H1 (cell line): Measurements from ENCODE around the gene CSF2.

Experiments used
- CBX5 ChIP-seq: fragments of 300-800, 300-1000 bp; sonication (generic); IDR thresholded peaks from 2 replicates; pipeline ENCODE4 v1.7.1; 2016; ENCODE audit warnings: antibody characterized with exemption, low read length, low read depth
- EP300 ChIP-seq, 2 experiments: IDR thresholded peaks; 1 replicate in 1 of 2; 2 replicates in 1 of 2; pipeline ENCODE4 v1.6.1; 2011 to 2012; ENCODE audit warnings: low read depth in 2 of 2, low read length in 2 of 2, mild to moderate bottlenecking in 2 of 2, borderline replicate concordance in 1 of 2, inconsistent platforms in 1 of 2, moderate library complexity in 1 of 2
- EZH2 ChIP-seq: fragments of 200-600 bp; sonication (generic); IDR thresholded peaks from 2 replicates; pipeline ENCODE4 v1.7.1; 2012; ENCODE audit warnings: low read depth, mild to moderate bottlenecking, moderate library complexity, low read length, inconsistent platforms; ENCODE audit not compliant: severe bottlenecking
- GABPA ChIP-seq: IDR thresholded peaks from 2 replicates; pipeline ENCODE4 v1.6.1; 2011; ENCODE audit warnings: mild to moderate bottlenecking, low read length, moderate library complexity, borderline replicate concordance; ENCODE audit not compliant: insufficient read depth
- HDAC2 ChIP-seq, 2 experiments: fragments of 300-600 bp in 1 of 2; sonication (generic) in 1 of 2; IDR thresholded peaks; 2 replicates each; pipeline ENCODE4 v1.6.1; 2011 to 2012; ENCODE audit warnings: low read depth in 2 of 2, low read length in 2 of 2, mild to moderate bottlenecking in 2 of 2, moderate library complexity in 2 of 2, borderline replicate concordance in 1 of 2, inconsistent platforms in 1 of 2
- NRF1 ChIP-seq: IDR thresholded peaks from 2 replicates; pipeline ENCODE4 v1.6.1; 2011; ENCODE audit warnings: mild to moderate bottlenecking, low read depth, low read length, improper control_type of control experiment
- POLR2A ChIP-seq, 2 experiments: IDR thresholded peaks; 1 replicate in 1 of 2; 2 replicates in 1 of 2; pipeline ENCODE4 v1.6.1; 2011; ENCODE audit warnings: low read depth in 2 of 2, low read length in 2 of 2, mild to moderate bottlenecking in 2 of 2; ENCODE audit errors: control extremely low read depth in 1 of 2
- RFX5 ChIP-seq: IDR thresholded peaks from 2 replicates; pipeline ENCODE4 v1.6.1; 2011; ENCODE audit warnings: low read depth, low read length, improper control_type of control experiment, borderline replicate concordance
- RXRA ChIP-seq: IDR thresholded peaks from 2 replicates; pipeline ENCODE4 v1.6.1; 2011; ENCODE audit warnings: low read depth, mild to moderate bottlenecking, low read length, moderate library complexity; ENCODE audit not compliant: insufficient read depth
- SIN3A ChIP-seq, 2 experiments: IDR thresholded peaks in 1 of 2; conservative IDR thresholded peaks in 1 of 2; 2 replicates each; pipeline ENCODE4 v1.6.1; 2011 to 2012; ENCODE audit warnings: low read length in 2 of 2, improper control_type of control experiment in 1 of 2, low read depth in 1 of 2, mild to moderate bottlenecking in 1 of 2
- SP2 ChIP-seq: IDR thresholded peaks from 2 replicates; pipeline ENCODE4 v1.6.1; 2012; ENCODE audit warnings: mild to moderate bottlenecking, low read length, inconsistent platforms
- TEAD4 ChIP-seq: IDR thresholded peaks from 2 replicates; pipeline ENCODE4 v1.6.1; 2012; ENCODE audit warnings: low read depth, low read length, inconsistent platforms, mixed read lengths
- TF ChIP-seq, protein P1 (sequence below), 3 experiments: IDR thresholded peaks; 1 replicate in 2 of 3; 2 replicates in 1 of 3; pipeline versions ENCODE4 v1.5.1 to v1.6.1; 2011; ENCODE audit warnings: low read length in 3 of 3, mild to moderate bottlenecking in 3 of 3, inconsistent platforms in 2 of 3, low read depth in 1 of 3, moderate library complexity in 1 of 3; ENCODE audit not compliant: insufficient read depth in 1 of 3; ENCODE audit errors: control extremely low read depth in 1 of 3

DNA sequence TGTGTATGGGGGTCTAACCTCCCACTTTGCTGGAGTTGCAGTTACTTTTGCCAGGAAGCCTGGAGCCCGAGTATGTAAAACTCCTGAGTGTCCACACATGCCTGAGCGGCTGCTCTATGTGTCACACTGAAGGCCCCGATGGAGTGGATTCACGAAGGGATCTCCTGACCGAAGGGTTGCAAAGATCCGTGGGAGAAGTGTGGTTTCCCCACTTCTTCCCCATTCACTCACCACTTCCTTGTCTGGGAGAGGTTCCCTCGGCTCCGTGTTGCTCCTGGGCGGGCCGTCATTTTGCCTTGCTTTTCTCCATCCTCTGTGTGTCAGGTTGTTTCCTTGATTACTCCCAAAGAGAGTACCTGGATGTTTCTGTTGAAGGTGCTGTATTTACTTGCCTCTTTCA, 29.4 kb upstream of the CSF2 start:
- TF ChIP-seq TEAD4 (no peak), SIN3A (conservative IDR thresholded peaks at IDR 0.05 in 1 of 2, IDR thresholded peaks at IDR 0.05 in 1 of 2; ENCODE audit: low read depth in 1 of 2, low read length in 2 of 2) (no peak), HDAC2 (IDR thresholded peaks at IDR 0.05; ENCODE audit: borderline replicate concordance in 1 of 2, low read depth in 2 of 2, low read length in 2 of 2) (no peak), EZH2 (no peak), SP2 (no peak), RXRA (no peak), POLR2A (IDR thresholded peaks at IDR 0.05; ENCODE audit: control extremely low read depth in 1 of 2, low read depth in 2 of 2, low read length in 2 of 2) (no peak), NRF1 (no peak), EP300 (IDR thresholded peaks at IDR 0.05; ENCODE audit: borderline replicate concordance in 1 of 2, low read depth in 2 of 2, low read length in 2 of 2) (no peak), CBX5 (no peak), RFX5 (no peak), GABPA (no peak)
- TF ChIP-seq, protein P1, sequence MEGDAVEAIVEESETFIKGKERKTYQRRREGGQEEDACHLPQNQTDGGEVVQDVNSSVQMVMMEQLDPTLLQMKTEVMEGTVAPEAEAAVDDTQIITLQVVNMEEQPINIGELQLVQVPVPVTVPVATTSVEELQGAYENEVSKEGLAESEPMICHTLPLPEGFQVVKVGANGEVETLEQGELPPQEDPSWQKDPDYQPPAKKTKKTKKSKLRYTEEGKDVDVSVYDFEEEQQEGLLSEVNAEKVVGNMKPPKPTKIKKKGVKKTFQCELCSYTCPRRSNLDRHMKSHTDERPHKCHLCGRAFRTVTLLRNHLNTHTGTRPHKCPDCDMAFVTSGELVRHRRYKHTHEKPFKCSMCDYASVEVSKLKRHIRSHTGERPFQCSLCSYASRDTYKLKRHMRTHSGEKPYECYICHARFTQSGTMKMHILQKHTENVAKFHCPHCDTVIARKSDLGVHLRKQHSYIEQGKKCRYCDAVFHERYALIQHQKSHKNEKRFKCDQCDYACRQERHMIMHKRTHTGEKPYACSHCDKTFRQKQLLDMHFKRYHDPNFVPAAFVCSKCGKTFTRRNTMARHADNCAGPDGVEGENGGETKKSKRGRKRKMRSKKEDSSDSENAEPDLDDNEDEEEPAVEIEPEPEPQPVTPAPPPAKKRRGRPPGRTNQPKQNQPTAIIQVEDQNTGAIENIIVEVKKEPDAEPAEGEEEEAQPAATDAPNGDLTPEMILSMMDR (IDR thresholded peaks at IDR 0.05; ENCODE audit: control extremely low read depth in 1 of 3, insufficient read depth in 1 of 3, low read depth in 1 of 3, low read length in 3 of 3): no peak
